Measurements from ENCODE around the gene CNNM4.
A peak's percentile ranks its signal among the peaks of the same experiment; 100 is the strongest.

The CNNM4 gene

DNA sequence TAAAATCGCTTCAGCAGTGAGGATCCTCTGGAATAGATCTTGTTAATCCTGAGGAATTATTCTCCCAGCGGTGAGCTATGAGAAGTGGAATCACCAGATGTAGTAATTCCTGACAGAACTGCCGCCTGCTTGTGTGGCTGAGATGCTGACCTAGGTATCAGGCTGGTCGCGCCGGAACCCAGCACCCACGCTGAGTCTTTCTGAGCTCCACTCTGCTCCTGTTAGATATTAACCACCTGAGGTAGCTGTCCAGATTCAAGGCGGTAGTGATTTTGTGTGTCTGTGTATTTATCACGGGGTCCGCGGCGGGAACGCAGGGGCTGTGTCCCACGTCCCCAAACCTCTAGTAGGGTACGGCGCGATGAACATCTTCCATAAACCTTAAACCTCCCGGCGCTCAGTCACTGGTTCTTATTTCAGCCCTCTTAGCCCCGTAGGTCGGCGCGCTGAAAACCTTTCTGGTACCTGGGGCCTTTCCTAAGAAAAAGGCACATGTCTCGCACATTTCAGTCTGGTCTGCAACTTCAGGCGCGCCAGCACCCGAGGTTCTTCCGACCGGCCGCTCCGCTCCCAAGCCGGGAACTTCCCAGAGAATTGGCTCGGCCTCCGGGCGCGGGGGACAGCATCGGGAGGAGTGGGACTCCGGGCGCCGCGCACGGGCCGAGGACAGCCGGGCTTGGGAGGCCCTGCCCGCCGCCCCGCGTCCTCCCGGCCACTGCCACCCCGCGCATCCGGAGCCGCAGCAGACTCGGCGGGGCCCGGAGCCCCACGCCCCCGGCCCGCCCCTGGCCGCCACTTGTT lies 54.8 kb downstream of the CNNM4 start:
- DNase-seq: peak; percentile 12

DNA sequence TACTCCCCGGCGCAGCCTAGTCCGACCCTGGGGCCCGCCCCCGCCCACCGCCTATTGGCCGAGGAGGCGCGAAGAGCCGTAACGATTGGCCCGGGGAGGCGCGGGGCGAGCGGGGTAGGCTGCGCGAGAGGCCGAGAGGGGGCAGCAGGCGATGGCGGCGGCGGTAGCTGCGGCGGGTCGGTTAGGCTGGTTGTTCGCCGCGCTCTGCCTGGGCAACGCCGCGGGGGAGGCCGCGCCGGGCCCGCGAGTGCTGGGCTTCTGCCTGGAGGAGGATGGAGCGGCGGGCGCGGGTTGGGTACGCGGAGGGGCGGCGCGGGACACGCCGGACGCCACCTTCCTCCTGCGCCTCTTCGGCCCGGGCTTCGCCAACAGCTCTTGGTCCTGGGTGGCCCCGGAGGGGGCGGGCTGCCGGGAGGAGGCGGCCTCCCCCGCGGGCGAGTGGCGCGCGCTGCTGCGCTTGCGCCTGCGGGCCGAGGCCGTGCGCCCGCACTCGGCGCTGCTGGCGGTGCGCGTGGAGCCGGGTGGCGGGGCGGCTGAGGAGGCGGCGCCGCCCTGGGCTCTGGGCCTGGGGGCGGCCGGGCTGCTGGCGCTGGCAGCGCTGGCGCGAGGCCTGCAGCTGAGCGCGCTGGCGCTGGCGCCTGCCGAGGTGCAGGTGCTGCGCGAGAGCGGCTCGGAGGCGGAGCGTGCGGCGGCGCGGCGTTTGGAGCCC lies 55.6 kb downstream of the CNNM4 start, which contains the start of gene CNNM3:
TSS of gene CNNM3 (plus strand) at position 142 of the 709 bp plus-strand sequence. CDS start at position 152, 10 bp downstream.
- peak; percentile 87 for DNase-seq

DNA sequence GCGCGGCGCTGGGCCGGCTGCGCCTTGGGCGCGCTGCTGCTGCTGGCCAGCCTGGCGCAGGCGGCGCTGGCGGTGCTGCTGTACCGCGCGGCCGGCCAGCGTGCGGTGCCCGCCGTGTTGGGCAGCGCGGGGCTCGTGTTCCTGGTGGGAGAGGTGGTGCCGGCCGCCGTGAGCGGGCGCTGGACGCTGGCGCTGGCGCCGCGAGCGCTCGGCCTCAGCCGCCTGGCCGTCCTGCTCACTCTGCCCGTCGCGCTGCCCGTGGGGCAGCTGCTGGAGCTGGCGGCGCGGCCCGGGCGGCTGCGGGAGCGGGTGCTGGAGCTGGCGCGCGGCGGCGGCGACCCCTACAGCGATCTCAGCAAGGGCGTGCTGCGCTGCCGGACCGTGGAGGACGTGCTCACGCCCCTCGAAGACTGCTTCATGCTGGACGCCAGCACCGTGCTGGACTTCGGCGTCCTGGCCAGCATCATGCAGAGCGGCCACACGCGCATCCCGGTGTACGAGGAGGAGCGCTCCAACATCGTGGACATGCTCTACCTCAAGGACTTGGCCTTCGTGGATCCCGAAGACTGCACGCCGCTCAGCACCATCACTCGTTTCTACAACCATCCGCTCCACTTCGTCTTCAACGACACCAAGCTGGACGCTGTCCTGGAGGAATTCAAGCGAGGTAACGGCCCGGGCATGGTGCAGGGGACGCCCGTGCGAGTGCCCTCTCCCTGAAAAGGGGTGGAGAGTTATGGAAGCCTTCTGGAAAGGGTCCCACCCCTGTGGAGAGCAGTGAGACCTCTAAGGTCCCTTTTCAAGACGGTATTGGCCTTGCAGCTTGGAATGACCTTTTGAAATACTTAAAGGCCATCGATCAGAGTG lies 56.4 kb downstream of the CNNM4 start:
- DNase-seq: no peak

DNA sequence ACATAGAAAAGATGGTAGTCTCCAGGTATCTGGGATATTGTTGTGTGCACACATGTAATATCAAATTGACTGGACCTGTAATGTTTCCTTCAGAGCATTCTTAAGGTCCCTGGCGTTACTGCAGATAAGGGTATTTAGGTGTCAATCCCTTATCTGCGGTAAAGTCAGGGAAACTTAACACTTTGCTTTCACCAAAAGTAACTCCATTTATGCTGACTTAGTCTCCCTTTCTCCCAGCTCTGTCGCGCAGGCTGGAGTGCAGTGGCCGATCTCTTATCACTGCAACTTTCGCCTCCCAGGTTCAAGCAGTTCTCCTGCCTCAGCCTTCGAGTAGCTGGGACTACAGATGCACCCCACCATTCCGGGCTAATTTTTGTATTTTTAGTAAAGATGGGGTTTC lies 57.2 kb downstream of the CNNM4 start:
- no peak for DNase-seq

DNA sequence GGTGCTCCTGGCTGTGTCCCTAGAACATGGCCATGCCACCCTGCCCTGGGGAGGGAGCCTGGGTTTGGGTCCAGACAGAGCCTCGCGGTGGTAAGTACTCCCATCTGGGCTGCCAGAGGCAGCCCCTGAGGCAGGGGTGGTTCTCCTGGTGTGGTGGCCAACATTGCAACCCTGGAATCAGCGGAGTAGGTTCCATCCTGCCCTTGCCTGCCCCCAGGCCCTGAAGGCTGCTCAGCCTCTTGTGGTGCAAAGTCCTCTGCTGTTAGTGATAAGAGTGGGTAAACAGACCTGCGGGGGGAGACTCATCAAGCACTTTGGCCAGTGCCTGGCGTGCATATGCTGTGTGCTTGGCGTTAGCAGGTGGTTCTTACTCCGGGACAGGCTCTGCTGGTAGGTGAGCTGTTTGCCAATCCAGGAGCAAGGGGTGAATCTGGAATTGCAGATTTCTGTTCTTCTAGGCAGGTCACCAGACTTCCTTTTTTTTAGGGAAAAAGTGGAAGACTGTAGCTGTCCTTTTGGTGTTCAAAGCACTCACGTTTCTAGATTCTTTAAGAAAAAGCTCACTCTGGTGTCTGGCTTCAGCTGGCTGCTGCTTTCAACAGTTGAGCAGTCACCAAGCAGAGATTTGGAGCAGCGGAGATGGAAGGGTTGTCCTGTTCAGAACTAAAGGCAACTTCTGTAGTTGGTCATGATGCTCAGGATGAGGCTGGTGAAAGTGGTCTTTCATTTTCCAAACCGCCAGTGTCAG lies 58.6 kb downstream of the CNNM4 start:
- peak; percentile 21 for DNase-seq

DNA sequence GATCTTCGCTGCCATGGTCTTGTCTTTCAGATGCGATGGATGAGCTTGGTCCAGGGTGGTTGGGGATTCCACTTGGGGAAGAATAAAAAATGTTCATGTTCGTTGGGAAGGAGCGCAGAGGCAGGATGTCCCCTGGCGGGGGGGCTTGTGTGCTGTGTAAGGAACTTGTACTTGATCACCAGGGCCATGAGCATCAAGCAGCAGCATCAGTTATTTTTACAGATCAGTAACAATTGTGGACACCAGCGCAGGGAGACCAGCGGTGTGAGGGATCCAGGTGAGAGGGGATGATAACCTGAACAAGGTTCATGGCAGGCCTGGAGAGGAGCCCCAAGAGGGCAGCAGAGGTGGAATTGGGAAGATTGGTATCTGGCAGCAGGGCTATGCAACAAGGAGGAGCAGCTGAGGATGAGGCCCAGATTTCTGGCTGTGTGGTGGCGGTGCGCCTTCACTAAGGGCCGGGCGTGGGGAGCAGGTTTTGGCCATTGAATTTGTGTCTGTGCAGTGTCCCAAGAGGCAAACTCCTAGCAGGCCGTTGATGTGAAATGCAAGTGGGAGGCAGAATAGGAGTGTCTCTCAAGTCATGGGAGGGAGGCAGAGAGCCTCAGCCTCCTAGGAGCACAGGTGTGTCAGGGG lies 59.3 kb downstream of the CNNM4 start:
- no peak for DNase-seq

DNA sequence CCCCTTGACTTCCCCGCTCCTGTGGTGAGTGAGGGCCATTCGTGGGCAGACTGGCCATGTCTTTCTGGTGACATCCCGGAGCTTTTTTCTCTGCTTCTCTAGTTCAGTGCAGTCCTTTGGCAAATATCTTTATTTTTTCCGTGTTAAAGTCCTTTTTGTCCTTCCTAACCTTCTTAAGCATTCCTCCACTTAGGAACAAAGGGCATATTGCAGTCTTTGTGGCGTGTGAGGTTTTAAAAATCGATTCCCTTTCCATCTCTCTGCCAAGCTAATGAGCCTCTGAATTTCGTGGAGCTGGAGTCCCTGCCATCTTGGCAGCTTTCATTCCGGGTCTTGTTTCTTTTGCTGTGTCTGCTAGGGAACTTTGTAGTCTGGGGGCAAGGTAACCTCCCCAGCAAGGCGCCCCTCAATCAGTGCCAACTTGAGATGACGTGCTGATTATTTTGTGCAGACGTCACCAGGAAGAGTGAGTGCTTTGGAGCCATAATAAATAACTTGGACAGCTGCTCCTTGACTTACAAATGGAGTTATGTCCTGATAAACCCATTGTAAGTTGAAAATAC lies 60.5 kb downstream of the CNNM4 start:
- DNase-seq: no peak

DNA sequence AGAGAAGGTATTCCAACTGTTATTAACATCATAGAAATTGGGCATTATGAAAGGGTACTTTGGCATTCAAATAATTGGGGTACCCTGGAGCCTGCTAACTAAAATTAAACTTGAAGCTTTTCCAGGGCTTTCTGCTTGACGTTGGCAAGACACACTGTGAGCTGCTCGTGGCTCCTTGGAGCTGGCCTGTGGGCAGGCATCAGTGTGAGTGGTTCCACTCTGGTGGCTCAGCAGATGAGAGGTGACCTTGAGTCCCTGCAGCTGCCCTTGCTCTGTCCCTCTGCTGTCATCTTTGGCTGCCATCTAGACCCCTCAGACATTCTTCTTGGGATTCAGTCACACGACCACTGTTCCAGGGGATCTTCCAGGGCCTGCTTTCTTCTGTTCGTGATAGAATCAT lies 62.1 kb downstream of the CNNM4 start:
- DNase-seq: no peak

DNA sequence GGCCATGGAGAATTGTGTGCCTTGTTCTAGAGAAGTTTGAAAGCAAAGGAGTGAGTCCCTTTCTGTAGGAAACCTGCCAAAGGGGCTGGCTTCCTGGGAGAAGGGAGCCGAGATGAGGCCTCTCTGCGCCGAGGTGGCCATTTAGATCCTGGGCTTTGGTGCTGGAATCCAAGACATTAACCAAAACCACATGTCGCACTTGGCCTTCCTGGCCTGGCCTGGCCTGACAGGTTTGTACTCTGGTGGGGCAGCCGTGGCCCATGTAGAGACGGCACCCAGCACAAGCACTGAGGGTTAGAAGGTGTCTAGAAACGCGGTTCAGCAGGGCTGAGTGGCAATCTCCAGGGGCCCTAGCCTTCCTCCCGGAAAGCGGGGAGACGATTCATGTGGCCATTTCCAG lies 62.5 kb downstream of the CNNM4 start:
- no peak for DNase-seq

DNA sequence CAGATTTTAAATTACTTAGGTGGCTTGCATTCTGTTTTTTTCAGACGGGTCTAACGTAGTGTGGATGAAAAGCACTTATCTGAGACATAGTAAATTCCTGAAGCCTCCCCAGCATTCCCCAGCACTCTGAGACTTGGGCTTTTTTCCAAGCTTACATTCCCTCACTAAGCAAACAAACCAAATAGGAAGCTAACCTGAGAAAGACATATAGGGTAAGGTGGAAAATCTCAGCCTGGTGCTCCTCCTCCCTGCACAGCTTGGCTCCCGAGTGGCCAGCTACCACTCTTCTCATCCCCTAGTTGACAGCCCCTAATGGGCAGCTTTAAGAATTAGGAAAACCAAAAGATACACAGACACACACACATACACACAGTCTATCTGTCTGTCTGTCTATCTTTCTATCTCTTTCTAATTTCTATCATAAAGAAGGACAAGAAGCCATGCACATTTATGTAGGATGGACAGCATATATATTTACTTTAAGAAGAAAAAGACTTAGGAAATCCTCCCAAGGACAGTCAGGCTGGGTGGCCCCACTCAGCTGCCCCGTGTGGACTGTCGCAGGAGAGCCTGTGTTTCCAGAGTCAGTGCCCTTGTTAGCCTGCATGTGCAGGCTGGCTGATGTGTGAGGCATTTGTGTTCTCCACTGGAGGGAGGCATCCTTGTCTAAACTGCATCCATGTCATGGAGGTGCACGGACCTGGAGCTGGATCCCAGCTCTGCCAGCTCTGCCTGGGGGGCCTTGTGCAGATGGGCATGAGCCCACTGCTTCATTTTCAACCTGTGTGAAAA lies 63.6 kb downstream of the CNNM4 start:
- no peak for DNase-seq

DNA sequence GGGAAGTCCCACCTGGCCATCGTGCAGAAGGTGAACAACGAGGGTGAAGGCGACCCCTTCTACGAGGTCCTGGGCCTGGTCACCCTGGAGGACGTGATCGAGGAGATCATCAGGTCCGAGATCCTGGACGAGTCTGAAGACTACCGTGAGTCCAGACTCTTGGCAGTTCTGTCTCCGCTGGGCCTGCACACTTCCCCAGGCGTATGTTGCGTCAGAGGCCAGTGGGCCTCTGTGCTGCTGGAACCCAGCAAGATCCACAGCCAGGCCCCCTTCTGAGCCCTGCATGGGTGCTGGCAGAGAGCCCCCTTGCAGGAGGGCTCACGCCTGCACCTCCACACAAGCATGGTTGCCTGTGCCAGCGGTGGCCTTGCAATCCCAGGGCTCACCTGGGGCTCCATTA lies 64.4 kb downstream of the CNNM4 start:
- no peak for DNase-seq

DNA sequence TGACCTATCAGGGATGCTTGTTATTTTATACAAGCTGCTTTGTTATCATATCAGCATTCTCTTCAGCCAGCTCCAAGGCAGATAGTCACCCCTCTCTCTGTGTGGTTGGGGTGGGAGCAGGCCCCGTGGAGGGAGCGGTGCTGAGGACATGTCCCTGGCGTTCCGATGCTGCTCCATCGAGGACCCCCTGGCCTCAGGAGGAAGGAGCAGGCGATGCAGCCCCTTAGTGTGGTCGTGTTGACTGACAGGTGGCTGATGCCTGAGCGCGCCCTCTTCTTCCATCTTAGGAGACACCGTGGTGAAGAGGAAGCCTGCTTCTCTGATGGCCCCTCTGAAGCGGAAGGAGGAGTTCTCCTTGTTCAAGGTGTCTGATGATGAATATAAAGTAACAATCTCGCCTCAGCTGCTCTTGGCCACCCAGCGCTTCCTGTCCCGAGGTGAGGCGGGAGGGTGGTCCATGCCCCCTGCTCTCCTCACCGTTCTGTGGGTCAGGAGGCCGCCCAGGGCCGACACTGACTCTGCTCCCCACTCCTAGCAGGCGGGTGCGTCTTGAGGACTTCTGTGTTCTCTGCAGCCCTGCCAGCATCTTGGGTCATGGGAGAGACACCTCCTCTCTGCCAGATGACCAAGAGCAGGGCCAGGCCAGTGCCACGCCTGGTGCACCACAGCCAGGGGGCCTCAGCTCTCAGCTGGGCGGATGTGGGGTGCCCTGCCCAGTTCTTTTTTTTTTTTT lies 66.0 kb downstream of the CNNM4 start:
- DNase-seq: no peak

DNA sequence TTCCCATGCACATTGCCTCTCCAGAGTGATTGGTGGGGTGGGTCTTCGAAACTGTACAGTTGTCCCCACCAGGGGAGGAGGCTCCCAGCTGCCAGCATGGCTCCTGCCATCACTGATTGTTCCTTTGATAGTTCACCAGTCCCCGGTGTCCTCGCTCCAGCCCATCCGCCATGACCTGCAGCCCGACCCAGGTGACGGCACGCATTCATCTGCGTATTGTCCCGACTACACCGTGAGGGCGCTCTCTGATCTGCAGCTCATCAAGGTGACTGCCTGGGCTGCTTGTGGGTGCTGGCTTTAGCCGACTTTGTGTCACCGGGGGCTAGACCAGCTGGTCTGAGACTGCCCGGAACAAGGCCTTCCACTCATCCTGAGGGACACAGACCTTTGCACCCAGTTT lies 67.7 kb downstream of the CNNM4 start:
- DNase-seq: no peak

DNA sequence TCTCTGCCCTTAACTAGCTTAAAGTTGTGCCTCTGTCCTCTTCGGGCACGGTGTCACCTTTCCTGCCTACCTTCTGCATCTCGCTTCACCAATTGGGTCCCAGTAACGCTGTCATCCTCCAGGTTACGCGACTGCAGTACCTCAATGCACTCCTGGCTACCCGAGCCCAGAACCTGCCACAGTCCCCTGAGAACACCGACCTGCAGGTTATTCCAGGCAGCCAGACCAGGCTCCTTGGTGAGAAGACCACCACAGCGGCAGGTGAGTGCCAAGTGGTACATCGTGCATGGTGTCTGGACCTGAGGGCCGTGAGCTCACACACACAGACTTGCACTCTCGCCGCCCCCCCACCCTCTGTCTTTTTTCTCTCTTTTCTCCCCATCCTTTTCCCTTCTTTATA lies 68.2 kb downstream of the CNNM4 start:
- no peak for DNase-seq

DNA sequence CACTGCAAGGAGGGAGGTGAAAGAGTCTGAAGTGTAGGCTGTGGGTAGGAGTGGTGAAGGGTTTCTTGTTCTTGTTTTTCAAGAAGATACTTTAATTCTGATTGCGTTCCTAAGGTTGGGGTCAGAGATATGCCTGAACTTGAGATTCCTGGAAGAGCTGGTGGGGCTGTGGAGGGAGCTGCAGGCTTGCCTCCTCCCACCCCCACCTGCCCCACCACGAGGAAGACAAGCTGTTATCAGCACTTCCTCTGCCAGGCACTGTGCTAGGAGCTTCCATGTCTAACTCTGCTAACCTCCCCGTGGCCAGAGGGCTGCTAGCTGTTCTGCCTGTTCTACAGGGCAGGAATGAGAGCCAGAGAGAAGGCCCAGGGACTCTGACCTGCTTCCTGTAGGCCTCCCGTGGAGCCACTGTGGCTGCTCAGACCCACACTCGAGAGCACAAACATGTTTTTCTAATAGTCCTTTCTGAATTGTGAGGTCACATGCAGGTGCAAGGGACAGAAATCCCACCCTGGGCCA lies 69.4 kb downstream of the CNNM4 start:
- no peak for DNase-seq

DNA sequence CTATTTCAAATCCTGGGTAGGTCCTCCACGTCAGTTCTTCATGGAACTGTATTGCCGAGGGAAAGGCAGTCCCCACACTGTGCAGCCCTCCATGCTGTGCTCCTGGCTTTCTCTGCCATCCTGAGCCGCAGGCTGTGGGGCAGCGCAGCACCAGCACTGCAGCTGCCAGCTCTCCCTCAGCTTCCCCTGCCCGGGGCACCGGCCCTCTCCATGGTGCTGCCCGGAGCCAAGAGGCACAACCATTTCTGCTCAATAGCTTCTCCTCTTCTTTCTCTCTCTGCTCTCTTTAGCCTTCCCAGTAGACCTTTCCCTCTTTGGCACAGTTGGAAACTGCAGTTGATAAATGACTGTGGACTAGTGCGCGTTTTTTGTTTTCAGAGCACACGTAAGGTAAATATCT lies 71.0 kb downstream of the CNNM4 start:
- DNase-seq: no peak

DNA sequence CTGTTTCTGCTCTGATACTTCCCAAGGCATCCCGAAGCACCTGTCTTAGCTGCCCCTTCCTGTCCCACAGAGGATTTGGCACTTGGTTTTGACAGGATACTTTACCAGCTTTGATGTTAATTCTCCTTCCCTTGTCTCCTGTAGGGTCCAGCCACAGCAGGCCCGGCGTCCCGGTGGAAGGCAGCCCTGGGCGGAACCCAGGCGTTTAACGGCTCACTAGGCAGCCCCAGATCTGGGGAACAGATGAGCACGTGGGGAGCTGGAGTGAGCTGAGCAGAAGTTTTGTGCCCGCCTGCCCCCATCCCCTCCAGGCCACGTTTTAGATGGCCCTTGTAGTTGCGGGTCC lies 71.7 kb downstream of the CNNM4 start:
- DNase-seq: no peak

DNA sequence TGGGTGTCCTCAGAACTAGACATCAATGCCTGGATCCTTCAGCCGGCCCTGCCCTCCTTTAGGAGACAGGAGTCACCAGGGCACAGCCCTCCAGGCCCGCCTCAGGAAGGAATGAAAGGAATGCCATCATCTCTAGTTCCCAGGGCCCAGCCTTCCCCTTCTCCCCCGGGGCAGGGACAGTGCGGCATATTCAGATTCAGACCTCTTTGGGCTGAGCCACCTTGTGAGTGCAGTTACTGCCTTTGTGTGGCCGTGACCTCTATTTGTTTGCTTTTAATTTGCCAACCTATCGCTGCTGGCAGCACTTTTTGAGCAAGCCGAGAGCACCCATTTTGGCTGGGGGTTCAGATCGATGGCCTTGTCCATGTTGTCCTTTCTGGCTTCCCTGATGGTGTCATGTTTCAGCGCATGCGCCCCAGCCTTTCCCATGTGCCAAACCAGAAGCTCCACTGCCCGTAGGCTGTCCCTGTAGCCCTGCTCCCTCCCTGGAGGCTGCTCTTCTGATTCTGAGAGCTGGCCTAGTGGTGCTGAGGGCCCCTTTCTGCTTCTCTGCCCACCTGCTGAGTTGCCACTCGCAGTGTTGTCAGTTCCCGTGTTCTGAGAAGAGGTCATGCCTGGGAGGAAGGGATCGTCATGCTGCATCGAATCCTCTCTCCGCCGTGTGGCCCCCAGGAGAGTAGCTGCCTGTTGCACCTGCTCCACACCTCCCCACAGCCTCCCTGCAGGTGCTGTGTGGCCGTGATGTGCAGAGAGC lies 72.2 kb downstream of the CNNM4 start:
- peak; percentile 83 for DNase-seq

DNA sequence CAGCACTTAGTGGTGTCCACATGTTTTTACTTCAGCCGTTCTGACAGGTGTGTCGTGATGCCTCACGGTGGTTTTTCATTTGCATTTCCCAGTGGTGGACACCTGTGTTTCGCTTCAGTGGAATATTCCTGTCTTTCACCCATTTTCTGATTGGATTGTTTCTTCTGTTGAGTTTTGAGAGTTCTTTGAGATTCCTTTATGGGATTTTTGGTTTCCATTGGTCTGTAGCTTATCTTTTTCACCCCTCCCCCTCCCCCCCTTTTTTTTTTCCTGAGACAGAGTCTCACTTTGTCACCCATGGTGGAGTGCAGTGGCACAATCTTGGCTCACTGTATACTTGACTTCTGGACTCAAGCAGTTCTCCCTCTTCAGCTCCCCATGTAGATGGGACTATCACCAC lies 75.1 kb downstream of the CNNM4 start:
- no peak for DNase-seq
